Activated CD8-positive, alpha-beta memory T cell treated with anti-CD3 and anti-CD28 coated beads for 36 hours (primary cell): ENCODE data around the gene SLC27A6. TPM values are rescaled to one million over a fixed set of nuclear protein-coding genes. Genes with fewer than 3 reads are reported as not detected.
"Not testable (repeated sequence)": the region's sequence is repeated elsewhere in the genome, so short reads cannot be mapped to it uniquely, and the experiment has no call there.

ENCODE experiments used
- CTCF ChIA-PET: fragments of 350-600 bp; sonication (Branson Sonifier 250); formaldehyde crosslinking; loops from one replicate; lab custom pipeline; 2021; ENCODE audit warnings: antibody characterized with exemption; lab: Charles Lee
- POLR2A ChIA-PET: fragments of 350-600 bp; sonication (Branson Sonifier 250); formaldehyde crosslinking; loops from one replicate; lab custom pipeline; 2021; ENCODE audit warnings: antibody characterized with exemption; lab: Charles Lee
- total RNA-seq, 2 experiments: library from RNA; stranded (reverse); gene quantifications; one replicate each; pipeline ENCODE4 v1.2.3, GENCODE V29; 2021

SLC27A6 gene
- not detected for total RNA-seq

GRCh38 chr5:128965011-128965637, at the start of gene SLC27A6:
SLC27A6 (plus strand) TSS chr5:128965488; CDS start chr5:128966138, 650 bp downstream.
- POLR2A ChIA-PET, result no interaction called here
- CTCF ChIA-PET, result no interaction called here

GRCh38 chr5:128919542-128919941, 45.7 kb upstream of the SLC27A6 start:
- ChIA-PET POLR2A (no interaction called here), CTCF (no interaction called here)

- ChIA-PET CTCF (no interaction called here), POLR2A (no interaction called here)
These were observed 44.7 kb upstream of the SLC27A6 start for GRCh38 chr5:128920345-128921215.

GRCh38 chr5:128924299-128924698, 41.0 kb upstream of the SLC27A6 start:
- ChIA-PET POLR2A (no interaction called here), CTCF (no interaction called here)

- CTCF ChIA-PET, result no interaction called here
- POLR2A ChIA-PET, result no interaction called here
These were observed 39.3 kb upstream of the SLC27A6 start for GRCh38 chr5:128925973-128926372.

GRCh38 chr5:128927644-128928043, 37.6 kb upstream of the SLC27A6 start:
- ChIA-PET CTCF (interaction anchor here (0.6 kb wide), 1 partner anchor 21 kb away, joined by 4 read pairs; no protein-coding TSS in a partner anchor), POLR2A (no interaction called here)

GRCh38 chr5:128932232-128932631, 33.1 kb upstream of the SLC27A6 start:
- CTCF ChIA-PET, POLR2A ChIA-PET: not testable (repeated sequence)

GRCh38 chr5:128943100-128943499, 22.2 kb upstream of the SLC27A6 start:
- CTCF ChIA-PET, POLR2A ChIA-PET: not testable (repeated sequence)

GRCh38 chr5:128949847-128950546, 15.3 kb upstream of the SLC27A6 start:
- ChIA-PET CTCF (no interaction called here), POLR2A (no interaction called here)

GRCh38 chr5:128951301-128951700, 14.0 kb upstream of the SLC27A6 start:
- CTCF ChIA-PET, POLR2A ChIA-PET: not testable (repeated sequence)

GRCh38 chr5:128956164-128956563, 9.1 kb upstream of the SLC27A6 start:
- CTCF ChIA-PET, result no interaction called here
- POLR2A ChIA-PET, result no interaction called here

- CTCF ChIA-PET, result no interaction called here
- POLR2A ChIA-PET, result interaction anchor here (0.7 kb wide), 1 partner anchor 165 kb away, joined by 5 read pairs; no protein-coding TSS in a partner anchor
These were observed 3.1 kb upstream of the SLC27A6 start for GRCh38 chr5:128962211-128962610.

GRCh38 chr5:128965638-128966302, 482 bp downstream of the SLC27A6 start:
- CTCF ChIA-PET, result no interaction called here
- POLR2A ChIA-PET, result no interaction called here

- CTCF ChIA-PET, result no interaction called here
- POLR2A ChIA-PET, result no interaction called here
These were observed 1.1 kb downstream of the SLC27A6 start for GRCh38 chr5:128966375-128966774.

GRCh38 chr5:128966846-128967245, 1.6 kb downstream of the SLC27A6 start:
- ChIA-PET POLR2A (no interaction called here), CTCF (no interaction called here)

- POLR2A ChIA-PET, result no interaction called here
- CTCF ChIA-PET, result no interaction called here
These were observed 8.0 kb downstream of the SLC27A6 start for GRCh38 chr5:128973244-128973643.

- POLR2A ChIA-PET, result no interaction called here
- CTCF ChIA-PET, result no interaction called here
These were observed 9.3 kb downstream of the SLC27A6 start for GRCh38 chr5:128974567-128974966.

- POLR2A ChIA-PET, result no interaction called here
- CTCF ChIA-PET, result no interaction called here
These were observed 14.5 kb downstream of the SLC27A6 start for GRCh38 chr5:128979761-128980160.

- CTCF ChIA-PET, result interaction anchor here (0.8 kb wide), 1 partner anchor 17 kb away, joined by 3 read pairs; no protein-coding TSS in a partner anchor
- POLR2A ChIA-PET, result no interaction called here
These were observed 15.6 kb downstream of the SLC27A6 start for GRCh38 chr5:128980917-128981316.

- ChIA-PET CTCF (no interaction called here), POLR2A (no interaction called here)
These were observed 19.2 kb downstream of the SLC27A6 start for GRCh38 chr5:128984480-128984879.
